ENCODE results near the gene FLCN.

The FLCN gene

GRCh38 chr17:17182598-17183136 lies 54.3 kb downstream of the FLCN start:
- DNase-seq: no peak

GRCh38 chr17:17181666-17182597 lies 55.0 kb downstream of the FLCN start:
- no peak for DNase-seq

- DNase-seq: no peak
Observed at GRCh38 chr17:17180741-17181525, 56.0 kb downstream of the FLCN start.

DNA sequence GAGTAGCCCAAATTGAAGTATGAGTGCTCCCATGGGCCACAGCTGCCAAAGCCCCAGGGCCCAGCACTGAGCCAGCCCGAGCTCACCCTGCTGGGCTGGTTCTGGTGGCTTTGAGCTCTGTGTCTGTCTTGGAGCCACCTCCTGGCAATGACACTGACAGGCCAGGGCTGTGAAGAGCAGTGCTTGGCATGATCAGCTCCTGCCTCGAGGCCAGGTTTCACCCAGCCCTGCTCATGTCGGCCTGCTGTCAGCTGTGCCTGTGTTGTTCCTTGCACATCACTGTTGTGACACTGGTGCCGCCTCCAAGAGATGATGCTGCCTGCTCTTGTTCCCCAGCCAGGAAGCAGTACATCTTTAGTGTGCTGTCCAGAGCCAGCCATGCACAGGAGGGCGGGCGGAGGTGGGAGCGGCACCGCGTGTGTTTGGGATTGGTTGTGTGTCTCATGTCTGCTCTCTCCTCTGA lies 56.8 kb downstream of the FLCN start:
- no peak for DNase-seq

- DNase-seq: no peak
Observed at GRCh38 chr17:17179371-17179827, 57.6 kb downstream of the FLCN start.

DNA sequence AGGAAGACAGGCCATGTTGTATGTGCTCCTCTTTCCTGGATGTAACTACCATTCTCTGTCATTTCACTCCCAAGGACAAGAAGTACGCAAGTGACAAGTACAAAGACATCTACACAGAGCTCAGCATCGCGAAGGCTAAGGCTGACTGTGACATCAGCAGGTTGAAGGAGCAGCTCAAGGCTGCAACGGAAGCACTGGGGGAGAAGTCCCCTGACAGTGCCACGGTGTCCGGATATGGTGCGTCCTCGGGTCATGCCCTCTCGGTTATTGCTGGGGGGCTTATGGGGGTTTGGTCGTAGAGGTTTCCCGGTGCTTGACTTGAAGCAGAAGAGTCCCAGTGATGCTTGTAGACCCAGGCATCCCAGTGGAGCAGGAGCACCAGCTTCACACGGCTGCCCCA lies 59.8 kb downstream of the FLCN start:
- DNase-seq: no peak

- DNase-seq: no peak
Observed at GRCh38 chr17:17176341-17176740, 60.6 kb downstream of the FLCN start.

DNA sequence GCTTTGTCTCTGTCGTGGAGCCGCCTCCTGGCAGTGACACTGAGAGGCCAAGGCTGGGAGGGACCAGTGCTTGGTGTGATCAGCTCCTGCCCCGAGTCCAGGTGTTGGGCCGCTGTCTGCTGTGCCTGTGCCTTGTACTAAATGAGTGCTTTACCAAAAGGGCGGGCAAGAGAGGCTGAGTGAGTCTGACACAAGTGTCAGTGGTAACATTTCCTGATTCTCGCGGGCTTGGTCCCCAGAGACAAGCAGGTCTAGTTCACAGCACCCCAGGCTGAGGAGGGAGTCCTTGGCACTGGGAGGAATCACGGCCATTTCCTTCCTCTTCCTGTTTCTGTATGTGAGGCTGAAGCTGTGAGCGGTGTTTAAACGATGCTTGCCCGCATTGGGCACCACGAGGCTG lies 61.1 kb downstream of the FLCN start:
- DNase-seq: no peak

DNA sequence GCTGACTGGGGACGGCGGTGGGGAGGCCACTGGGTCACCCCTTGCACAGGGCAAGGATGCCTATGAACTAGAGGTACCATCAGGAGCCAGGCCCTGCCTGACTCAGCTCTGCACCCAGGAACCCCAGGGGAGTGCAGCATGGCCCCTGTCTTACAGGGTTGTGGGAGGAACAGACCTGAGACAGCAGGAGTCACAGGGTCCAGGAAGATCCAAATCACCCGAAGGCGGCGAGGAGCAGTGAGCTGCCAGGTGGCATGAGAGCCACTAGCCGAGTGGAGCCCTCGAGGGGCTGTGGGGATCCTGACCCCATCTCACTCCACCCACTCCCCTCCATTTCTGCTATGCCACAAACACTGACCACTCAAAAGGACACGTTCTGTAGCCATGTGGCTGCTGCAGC lies 61.6 kb downstream of the FLCN start:
- DNase-seq: no peak

- no peak for DNase-seq
Observed at GRCh38 chr17:17173921-17174320, 63.0 kb downstream of the FLCN start.

- DNase-seq: no peak
Observed at GRCh38 chr17:17172990-17173389, 64.0 kb downstream of the FLCN start.

- DNase-seq: no peak
Observed at GRCh38 chr17:17172001-17172939, 64.7 kb downstream of the FLCN start.

- DNase-seq: no peak
Observed at GRCh38 chr17:17171186-17171585, 65.8 kb downstream of the FLCN start.

GRCh38 chr17:17170346-17170985 lies 66.5 kb downstream of the FLCN start:
- no peak for DNase-seq

- no peak for DNase-seq
Observed at GRCh38 chr17:17169396-17169795, 67.6 kb downstream of the FLCN start.

DNA sequence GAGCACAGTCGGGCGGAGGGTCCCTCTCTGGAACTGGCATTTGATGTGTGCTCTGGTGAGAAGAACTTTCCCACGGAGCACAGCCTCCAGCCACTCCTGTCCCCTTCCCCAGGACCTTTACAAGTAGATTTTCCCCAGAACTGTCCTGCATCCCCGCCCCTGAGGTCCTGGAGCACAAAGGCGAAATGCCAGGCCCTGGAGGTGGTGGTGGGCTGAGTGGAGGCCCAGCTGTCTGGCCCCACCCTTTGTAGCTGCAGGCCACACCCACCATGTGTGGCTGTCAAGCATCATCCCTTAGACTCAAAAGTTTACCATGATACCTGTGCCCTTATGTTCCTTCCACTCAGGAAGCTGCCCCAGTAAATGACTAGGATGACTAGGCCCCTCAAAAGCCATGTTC lies 68.6 kb downstream of the FLCN start:
- no peak for DNase-seq

- DNase-seq: no peak
Observed at GRCh38 chr17:17167986-17168385, 69.0 kb downstream of the FLCN start.

GRCh38 chr17:17167356-17167755 lies 69.6 kb downstream of the FLCN start:
- no peak for DNase-seq

GRCh38 chr17:17166446-17166845 lies 70.5 kb downstream of the FLCN start:
- no peak for DNase-seq

- DNase-seq: no peak
Observed at GRCh38 chr17:17165666-17166308, 71.2 kb downstream of the FLCN start.

DNA sequence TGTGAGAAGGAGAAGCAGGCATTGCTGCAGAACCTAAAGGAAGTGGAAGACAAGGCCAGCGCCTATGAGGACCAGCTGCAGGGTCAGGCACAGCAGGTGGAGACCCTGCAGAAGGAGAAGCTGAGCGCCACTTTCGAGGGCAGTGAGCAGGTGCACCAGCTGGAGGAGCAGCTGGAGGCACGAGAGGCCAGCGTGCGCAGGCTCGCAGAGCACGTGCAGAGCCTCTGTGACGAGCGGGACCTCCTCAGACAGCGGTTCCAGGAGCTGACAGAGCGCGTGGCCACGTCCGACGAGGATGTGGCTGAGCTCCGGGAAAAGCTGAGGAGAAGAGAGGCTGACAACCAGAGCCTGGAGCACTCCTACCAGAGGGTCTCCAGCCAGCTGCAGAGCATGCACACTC lies 72.3 kb downstream of the FLCN start:
- DNase-seq: no peak
